Measurements from ENCODE around the gene ZNF362.
A peak's percentile ranks its signal among the peaks of the same experiment; 100 is the strongest.

ZNF362 gene

DNA sequence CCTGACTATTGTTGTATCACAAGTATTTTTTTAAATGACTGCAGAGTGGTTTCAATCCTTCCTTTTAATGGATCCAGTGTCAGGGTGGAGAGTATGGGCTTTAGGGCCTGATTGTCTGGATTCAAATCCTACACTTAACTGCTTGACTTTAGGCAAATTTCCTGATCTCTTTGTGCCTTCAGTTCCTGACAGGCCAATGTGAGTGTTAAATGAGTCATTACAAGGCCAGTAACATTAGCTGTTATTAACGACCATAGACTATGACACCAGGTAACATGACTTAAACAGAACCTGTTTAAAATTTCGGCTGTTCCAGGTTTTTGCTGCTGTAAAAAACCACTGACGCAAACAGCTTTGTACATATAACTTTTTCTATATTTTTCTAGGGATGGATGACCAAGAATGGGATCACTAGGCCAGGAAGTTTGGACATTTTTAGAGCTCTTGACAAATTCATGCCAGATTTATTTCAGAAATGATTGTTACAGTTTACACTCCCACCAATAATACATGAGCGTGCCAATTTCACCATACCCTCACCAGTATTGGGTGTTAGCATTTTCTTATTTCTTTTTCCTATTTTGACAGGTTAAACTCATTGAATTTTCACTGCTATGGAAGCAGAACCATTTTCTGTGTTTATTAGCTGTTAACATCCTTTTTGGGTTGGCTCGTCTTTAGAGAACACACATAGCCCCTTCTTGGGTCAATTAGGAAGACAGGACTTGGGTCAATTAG, 11.3 kb downstream of the ZNF362 start:
- TF ChIP-seq, protein P1, sequence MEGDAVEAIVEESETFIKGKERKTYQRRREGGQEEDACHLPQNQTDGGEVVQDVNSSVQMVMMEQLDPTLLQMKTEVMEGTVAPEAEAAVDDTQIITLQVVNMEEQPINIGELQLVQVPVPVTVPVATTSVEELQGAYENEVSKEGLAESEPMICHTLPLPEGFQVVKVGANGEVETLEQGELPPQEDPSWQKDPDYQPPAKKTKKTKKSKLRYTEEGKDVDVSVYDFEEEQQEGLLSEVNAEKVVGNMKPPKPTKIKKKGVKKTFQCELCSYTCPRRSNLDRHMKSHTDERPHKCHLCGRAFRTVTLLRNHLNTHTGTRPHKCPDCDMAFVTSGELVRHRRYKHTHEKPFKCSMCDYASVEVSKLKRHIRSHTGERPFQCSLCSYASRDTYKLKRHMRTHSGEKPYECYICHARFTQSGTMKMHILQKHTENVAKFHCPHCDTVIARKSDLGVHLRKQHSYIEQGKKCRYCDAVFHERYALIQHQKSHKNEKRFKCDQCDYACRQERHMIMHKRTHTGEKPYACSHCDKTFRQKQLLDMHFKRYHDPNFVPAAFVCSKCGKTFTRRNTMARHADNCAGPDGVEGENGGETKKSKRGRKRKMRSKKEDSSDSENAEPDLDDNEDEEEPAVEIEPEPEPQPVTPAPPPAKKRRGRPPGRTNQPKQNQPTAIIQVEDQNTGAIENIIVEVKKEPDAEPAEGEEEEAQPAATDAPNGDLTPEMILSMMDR (IDR thresholded peaks at IDR 0.05; ENCODE audit: insufficient read depth, low read depth, low read length, missing control alignments): no peak
- DNase-seq (ENCODE audit: low read depth): peak; percentile 68
- H3K4me3 ChIP-seq (ENCODE audit: low read length): no peak overlapping the region

DNA sequence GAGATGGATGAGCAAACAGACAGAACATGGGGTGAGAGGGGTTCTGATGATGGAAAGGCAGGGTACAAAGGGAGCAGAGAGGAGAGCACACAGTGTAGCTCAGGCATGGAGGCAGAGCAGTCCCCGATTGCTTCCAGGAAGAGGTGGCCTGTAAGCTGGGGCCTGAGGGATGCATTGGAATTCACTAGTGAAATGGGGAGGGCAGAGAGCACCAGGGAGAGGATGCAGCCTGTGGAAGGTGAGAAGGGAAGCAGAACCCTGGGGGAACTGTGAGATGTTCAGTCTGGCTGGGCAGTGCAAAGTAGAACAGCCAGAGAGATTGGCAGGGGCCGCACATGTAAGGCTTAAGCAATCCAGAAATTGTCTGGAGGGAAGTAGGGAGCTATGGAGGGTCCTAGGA, 12.2 kb downstream of the ZNF362 start:
- no peak overlapping the region for H3K4me3 ChIP-seq (ENCODE audit: low read length)
- DNase-seq (ENCODE audit: low read depth): no peak
- TF ChIP-seq, protein P1 (IDR thresholded peaks at IDR 0.05; ENCODE audit: insufficient read depth, low read depth, low read length, missing control alignments): no peak

DNA sequence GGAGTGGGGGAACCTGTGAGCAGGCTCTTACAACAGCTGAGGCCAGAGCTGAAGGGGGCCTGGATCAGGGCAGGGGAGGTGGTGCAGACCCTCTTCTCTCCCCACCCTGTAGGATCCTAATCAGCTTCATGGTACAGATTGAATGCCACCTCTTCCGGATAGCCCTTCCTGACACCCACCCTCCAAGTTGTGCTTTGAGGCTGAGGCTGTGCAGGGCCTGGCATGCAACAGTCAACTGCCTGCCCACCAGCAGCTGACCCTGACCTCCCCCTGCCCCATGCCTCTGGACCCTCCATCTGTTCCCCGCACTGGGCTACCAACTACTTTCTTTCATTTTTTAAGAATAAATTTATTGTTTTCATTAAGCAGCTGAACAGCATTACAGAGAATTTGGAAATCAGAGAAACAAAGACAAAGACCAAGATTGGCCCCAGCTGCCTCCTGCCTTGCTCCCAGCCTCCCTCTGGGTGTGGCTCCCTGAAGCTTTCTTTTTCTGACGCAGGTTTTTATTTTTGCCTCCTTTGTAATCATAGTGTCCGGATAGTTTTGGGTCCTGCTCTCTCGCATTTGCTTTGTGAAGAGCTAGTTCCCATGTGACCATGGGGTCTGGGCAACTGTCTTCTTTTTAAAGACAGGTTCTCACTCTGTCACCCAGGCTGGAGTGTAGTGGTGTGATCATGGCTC, 12.8 kb downstream of the ZNF362 start:
- TF ChIP-seq, protein P1 (IDR thresholded peaks at IDR 0.05; ENCODE audit: insufficient read depth, low read depth, low read length, missing control alignments): no peak
- no peak for DNase-seq (ENCODE audit: low read depth)
- no peak overlapping the region for H3K4me3 ChIP-seq (ENCODE audit: low read length)

DNA sequence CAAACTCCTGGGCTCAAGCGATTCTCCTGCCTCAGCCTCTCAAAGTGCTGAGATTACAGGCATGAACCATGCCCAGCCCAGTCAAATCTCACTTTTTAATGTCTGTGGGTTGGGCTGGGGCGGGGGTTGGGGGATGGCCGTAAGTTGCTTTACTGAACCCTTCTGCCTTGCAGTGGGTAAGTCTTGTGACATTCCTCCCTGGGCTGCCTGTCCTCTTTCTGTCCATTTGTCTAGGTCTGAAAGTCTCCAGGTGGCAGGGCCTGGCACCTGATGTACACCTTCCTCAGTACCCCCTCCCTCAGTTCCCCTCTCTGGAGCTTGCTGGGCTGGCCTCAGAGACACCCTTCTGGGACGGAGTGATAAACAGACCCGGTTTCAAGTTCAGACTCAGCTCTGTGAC, 13.3 kb downstream of the ZNF362 start:
- H3K4me3 ChIP-seq (ENCODE audit: low read length): no peak overlapping the region
- TF ChIP-seq, protein P1 (IDR thresholded peaks at IDR 0.05; ENCODE audit: insufficient read depth, low read depth, low read length, missing control alignments): no peak
- DNase-seq (ENCODE audit: low read depth): no peak

DNA sequence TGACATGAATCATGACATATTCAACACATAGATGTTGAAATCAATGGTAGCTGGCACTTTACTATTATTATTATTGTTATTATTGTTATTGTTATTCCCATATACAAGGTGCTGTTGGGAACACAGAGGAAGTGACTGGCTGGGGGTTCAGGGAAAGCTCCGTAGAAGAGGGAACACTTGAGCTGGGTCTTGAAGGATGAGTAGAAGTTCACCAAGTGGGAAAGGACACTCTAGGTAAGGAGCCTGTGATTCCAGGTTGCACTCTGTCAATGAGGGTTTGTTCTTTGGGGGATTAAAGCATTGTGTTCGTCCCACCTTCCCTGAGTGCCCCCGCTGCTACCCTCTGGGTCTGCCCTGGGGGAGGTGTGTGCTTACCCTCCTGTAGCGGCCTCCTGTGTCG, 14.1 kb downstream of the ZNF362 start:
- DNase-seq (ENCODE audit: low read depth): no peak
- TF ChIP-seq, protein P1 (IDR thresholded peaks at IDR 0.05; ENCODE audit: insufficient read depth, low read depth, low read length, missing control alignments): no peak
- H3K4me3 ChIP-seq (ENCODE audit: low read length): no peak overlapping the region

DNA sequence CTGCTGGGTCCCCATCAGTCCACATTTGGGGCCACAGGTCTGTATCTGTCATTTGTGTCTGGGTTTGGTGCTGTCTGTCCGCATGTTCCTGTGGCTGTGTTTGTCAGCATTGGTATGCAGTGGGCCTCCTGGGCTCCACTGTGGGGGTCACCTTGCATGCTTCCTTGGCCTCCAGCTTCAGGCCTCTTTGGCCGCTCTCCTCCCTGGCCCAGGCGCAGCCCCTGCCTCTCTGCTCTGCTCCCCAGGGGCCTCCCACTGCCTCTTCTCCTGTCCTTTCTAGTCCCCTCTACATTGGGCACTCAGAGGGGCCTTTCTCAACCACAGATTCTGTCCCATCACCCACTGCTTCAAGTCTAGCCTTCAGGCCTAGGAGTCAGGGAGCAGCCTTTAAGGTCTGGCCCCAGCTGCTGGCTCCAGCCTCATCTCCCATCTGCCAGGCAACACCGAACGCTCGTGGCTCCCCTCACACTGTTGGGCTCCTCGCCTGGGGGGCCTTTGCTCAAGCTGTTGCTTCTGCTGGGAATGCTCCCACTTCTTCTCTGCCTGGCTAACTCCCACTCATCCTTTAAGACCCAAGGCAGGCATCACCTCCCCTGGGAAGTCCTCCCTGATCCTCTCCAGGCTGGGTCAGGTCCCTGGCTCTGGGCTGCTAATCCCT, 14.6 kb downstream of the ZNF362 start:
- TF ChIP-seq, protein P1 (IDR thresholded peaks at IDR 0.05; ENCODE audit: insufficient read depth, low read depth, low read length, missing control alignments): no peak
- DNase-seq (ENCODE audit: low read depth): no peak
- H3K4me3 ChIP-seq (ENCODE audit: low read length): no peak overlapping the region
